Natural killer cell (primary cell): ENCODE results near the gene ZNF185. TPM values are rescaled to one million over a fixed set of nuclear protein-coding genes. Genes with fewer than 3 reads are reported as not detected.

Experiments used
- ATAC-seq, 3 donors: fragments of 150-1000 bp in 2 of 3; fragments of 200-7000 bp in 1 of 3; cut with Tn5 transposase; 1 replicate in 1 of 3; 2 replicates in 2 of 3; pipeline ENCODE4 v1.10.0; 2021; ENCODE audit warnings: mild to moderate bottlenecking in 2 of 3, moderate library complexity in 2 of 3
- DNase-seq, 2 donors: peaks; one replicate each; pipeline versions ENCODE4 v3.0.0 to v3.0.0-alpha.2; 2013 to 2021; ENCODE audit warnings: mixed read lengths in 1 of 2
- H3K27ac ChIP-seq: one replicate; pipeline ENCODE4 v1.5.1; 2013; ENCODE audit warnings: mild to moderate bottlenecking, low read length
- H3K27me3 ChIP-seq: one replicate; pipeline ENCODE4 v1.6.1; 2013; ENCODE audit warnings: low read length; ENCODE audit not compliant: control insufficient read depth, insufficient read depth
- H3K36me3 ChIP-seq: one replicate; pipeline ENCODE4 v1.6.1; 2013; ENCODE audit warnings: low read length; ENCODE audit not compliant: control insufficient read depth, insufficient read depth
- H3K4me1 ChIP-seq: one replicate; pipeline ENCODE4 v1.6.1; 2013; ENCODE audit warnings: low read length; ENCODE audit not compliant: control insufficient read depth, insufficient read depth
- H3K4me3 ChIP-seq: one replicate; pipeline ENCODE4 v1.5.1; 2013; ENCODE audit warnings: low read length
- H3K9me3 ChIP-seq: one replicate; pipeline ENCODE4 v1.6.1; 2013; ENCODE audit warnings: low read length; ENCODE audit not compliant: control insufficient read depth, insufficient read depth
- H3K27ac Mint-ChIP-seq, 2 donors: one replicate each; pipeline ENCODE4 v1.8.0; 2022; ENCODE audit warnings: mild to moderate bottlenecking in 2 of 2, mixed read lengths in 2 of 2, moderate library complexity in 1 of 2
- H3K27me3 Mint-ChIP-seq, 2 donors: one replicate each; pipeline ENCODE4 v1.8.0; 2022; ENCODE audit warnings: low read depth in 2 of 2, mixed read lengths in 2 of 2
- H3K36me3 Mint-ChIP-seq: one replicate; pipeline ENCODE4 v1.8.0; 2022; ENCODE audit warnings: mixed read lengths
- H3K4me1 Mint-ChIP-seq, 2 donors: one replicate each; pipeline ENCODE4 v1.8.0; 2022; ENCODE audit warnings: mixed read lengths in 2 of 2
- H3K4me3 Mint-ChIP-seq: one replicate; pipeline ENCODE4 v1.8.0; 2022; ENCODE audit warnings: mild to moderate bottlenecking, moderate library complexity, mixed read lengths
- H3K9me3 Mint-ChIP-seq, 2 donors: one replicate each; pipeline ENCODE4 v1.8.0; 2022; ENCODE audit warnings: mixed read lengths in 2 of 2
- WGBS: methylation state at CpG from one replicate; pipeline ENCODE4 v1.1.7; 2013; ENCODE audit warnings: missing lambda C conversion rate; ENCODE audit not compliant: insufficient coverage; 5-methylcytosine and 5-hydroxymethylcytosine counted together
- intact Hi-C: fragments of 100-400 bp; cut with micrococcal nuclease; formaldehyde crosslinking; loops from one replicate; pipeline ENCODE4 v1.14.2; 2022
- total RNA-seq, 4 donors: library from RNA; stranded (reverse); fragments of 120-200 nt in 1 of 4; gene quantifications; one replicate each; pipeline versions ENCODE4 v1.2.3 to v1.2.4, GENCODE V29; 2013 to 2022
- TF ChIP-seq, protein P1 (sequence below): fragments of 200-600 bp; IDR thresholded peaks from one replicate; pipeline ENCODE4 v1.8.0; 2022; ENCODE audit warnings: antibody characterized with exemption

The ZNF185 gene
- total RNA-seq, 3 donors from 2014 or later (not counting 1 experiment from before 2014, with no cell fraction given) = 1.9 to 12.4 (median 6.5) TPM

- no peak overlapping the region for H3K27ac ChIP-seq
- no peaks in the 10 kb centered on the region for H3K4me1 ChIP-seq
- no peak overlapping the region for H3K4me3 ChIP-seq
- Mint-ChIP-seq H3K4me1 (no peaks in the 10 kb centered on the region), H3K27ac (no peak overlapping the region), H3K4me3 (no peak overlapping the region), H3K9me3 (no peaks in the 10 kb centered on the region), H3K36me3 (no peaks in the 10 kb centered on the region), H3K27me3 (peaks cover 9 to 13% of the 10 kb centered on the region in 2 donors)
- 94% methylated on average over 16 of the region's 16 CpGs for whole genome bisulfite sequencing
- ATAC-seq (no peak), DNase-seq (no peak)
- H3K27me3 ChIP-seq = no peaks in the 10 kb centered on the region
- no peaks in the 10 kb centered on the region for H3K36me3 ChIP-seq
- intact Hi-C loops = no loop called here
- no peaks in the 10 kb centered on the region for H3K9me3 ChIP-seq
- TF ChIP-seq, protein P1, sequence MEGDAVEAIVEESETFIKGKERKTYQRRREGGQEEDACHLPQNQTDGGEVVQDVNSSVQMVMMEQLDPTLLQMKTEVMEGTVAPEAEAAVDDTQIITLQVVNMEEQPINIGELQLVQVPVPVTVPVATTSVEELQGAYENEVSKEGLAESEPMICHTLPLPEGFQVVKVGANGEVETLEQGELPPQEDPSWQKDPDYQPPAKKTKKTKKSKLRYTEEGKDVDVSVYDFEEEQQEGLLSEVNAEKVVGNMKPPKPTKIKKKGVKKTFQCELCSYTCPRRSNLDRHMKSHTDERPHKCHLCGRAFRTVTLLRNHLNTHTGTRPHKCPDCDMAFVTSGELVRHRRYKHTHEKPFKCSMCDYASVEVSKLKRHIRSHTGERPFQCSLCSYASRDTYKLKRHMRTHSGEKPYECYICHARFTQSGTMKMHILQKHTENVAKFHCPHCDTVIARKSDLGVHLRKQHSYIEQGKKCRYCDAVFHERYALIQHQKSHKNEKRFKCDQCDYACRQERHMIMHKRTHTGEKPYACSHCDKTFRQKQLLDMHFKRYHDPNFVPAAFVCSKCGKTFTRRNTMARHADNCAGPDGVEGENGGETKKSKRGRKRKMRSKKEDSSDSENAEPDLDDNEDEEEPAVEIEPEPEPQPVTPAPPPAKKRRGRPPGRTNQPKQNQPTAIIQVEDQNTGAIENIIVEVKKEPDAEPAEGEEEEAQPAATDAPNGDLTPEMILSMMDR = no peak
These were observed 1.4 kb downstream of the ZNF185 start for GRCh38 chrX:152899111-152899873.

DNA sequence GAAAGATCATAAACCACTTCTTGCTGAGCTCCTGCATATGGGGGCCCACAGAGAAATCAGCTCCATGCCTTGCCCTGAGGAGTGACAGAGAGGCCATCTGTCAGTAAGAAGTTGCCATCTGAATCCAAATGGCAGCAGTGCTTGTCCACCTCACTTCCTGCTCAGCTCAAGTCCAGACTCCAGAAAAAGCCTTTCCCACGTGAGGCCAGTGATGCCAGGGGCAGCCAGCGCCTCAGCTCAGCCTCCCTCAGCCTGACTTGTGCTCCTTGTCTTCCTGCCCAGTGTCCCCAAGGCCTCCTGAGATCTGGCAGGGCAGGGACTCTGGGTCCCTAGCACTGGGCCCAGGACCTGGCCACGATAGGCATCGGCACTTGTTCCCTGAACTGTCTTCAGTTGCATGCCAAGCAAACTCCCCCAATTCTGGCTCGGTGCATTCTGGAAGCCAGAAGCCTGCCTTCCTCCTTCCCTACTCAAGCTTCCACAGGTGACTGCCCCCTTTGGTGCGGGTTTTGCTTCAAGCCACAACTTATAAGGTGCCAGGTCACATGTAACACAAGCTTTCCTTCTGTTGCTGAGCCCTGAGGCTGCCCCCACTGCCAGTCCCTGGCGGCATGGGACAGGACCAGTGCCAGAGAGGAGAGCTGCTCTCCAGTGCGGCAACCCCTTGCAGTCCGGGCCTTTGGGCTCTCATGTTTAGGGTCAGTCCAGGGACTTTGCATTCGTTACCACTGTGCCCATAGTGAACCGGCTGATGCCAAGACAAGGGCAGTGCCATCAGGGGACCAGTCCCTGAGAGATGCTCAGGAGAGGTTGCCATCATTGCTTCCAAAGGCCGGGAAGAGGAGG is 2.2 kb downstream of the ZNF185 start:
- H3K27me3 Mint-ChIP-seq = peaks cover 8 to 13% of the 10 kb centered on the region in 2 donors
- DNase-seq (no peak), ATAC-seq (no peak)
- no peaks in the 10 kb centered on the region for H3K9me3 ChIP-seq
- H3K36me3 Mint-ChIP-seq = no peaks in the 10 kb centered on the region
- TF ChIP-seq, protein P1 = no peak
- no peaks in the 10 kb centered on the region for H3K9me3 Mint-ChIP-seq
- WGBS = 86% methylated on average over 12 of the region's 12 CpGs
- no peaks in the 10 kb centered on the region for H3K4me1 Mint-ChIP-seq
- no peak overlapping the region for H3K4me3 ChIP-seq
- H3K27ac ChIP-seq = no peak overlapping the region
- H3K4me1 ChIP-seq = no peaks in the 10 kb centered on the region
- H3K4me3 Mint-ChIP-seq = no peak overlapping the region
- H3K27me3 ChIP-seq = no peaks in the 10 kb centered on the region
- intact Hi-C loops = no loop called here
- H3K27ac Mint-ChIP-seq = no peak overlapping the region
- no peaks in the 10 kb centered on the region for H3K36me3 ChIP-seq

- 93% methylated on average over 5 of the region's 8 CpGs for WGBS
- TF ChIP-seq, protein P1 = no peak
These were observed 3.1 kb downstream of the ZNF185 start for GRCh38 chrX:152900937-152901445.

More at GRCh38 chrX:152900937-152901445, 3.1 kb downstream of the ZNF185 start:
- H3K9me3 ChIP-seq = no peaks in the 10 kb centered on the region
- Mint-ChIP-seq H3K4me3 (no peak overlapping the region), H3K27ac (no peak overlapping the region), H3K36me3 (no peaks in the 10 kb centered on the region), H3K4me1 (no peaks in the 10 kb centered on the region), H3K27me3 (peaks cover 7 to 11% of the 10 kb centered on the region in 2 donors), H3K9me3 (no peaks in the 10 kb centered on the region)
- no peaks in the 10 kb centered on the region for H3K4me1 ChIP-seq
- H3K27ac ChIP-seq = no peak overlapping the region
- H3K4me3 ChIP-seq = no peak overlapping the region
- DNase-seq (no peak), ATAC-seq (no peak)
- H3K36me3 ChIP-seq = no peaks in the 10 kb centered on the region
- H3K27me3 ChIP-seq = no peaks in the 10 kb centered on the region
- intact Hi-C loops = no loop called here
